Fibroblast of mammary gland (primary cell): ENCODE data around the gene RAD50.
A peak's percentile ranks its signal among the peaks of the same experiment; 100 is the strongest.
"Not testable (repeated sequence)": the region's sequence is repeated elsewhere in the genome, so short reads cannot be mapped to it uniquely, and the experiment has no call there.

Source experiments
- DNase-seq: peaks from one replicate; pipeline ENCODE4 v3.0.0-alpha.2; 2010; ENCODE audit warnings: low read depth
- H3K4me3 ChIP-seq: 2 replicates; pipeline ENCODE4 v1.5.1; 2011; ENCODE audit warnings: low read depth, mild to moderate bottlenecking, low read length, moderate library complexity; ENCODE audit not compliant: control insufficient read depth
- TF ChIP-seq, protein P1 (sequence below): conservative IDR thresholded peaks from 2 replicates; pipeline ENCODE4 v1.5.1; 2011; ENCODE audit warnings: low read depth, low read length, inconsistent platforms; ENCODE audit not compliant: control insufficient read depth, insufficient read depth

Gene RAD50

GRCh38 chr5:132556763-132557477 lies at the start of gene RAD50:
TSS of gene RAD50 (plus strand) at chr5:132556977. CDS start at chr5:132557325, 348 bp downstream.
- TF ChIP-seq, protein P1, sequence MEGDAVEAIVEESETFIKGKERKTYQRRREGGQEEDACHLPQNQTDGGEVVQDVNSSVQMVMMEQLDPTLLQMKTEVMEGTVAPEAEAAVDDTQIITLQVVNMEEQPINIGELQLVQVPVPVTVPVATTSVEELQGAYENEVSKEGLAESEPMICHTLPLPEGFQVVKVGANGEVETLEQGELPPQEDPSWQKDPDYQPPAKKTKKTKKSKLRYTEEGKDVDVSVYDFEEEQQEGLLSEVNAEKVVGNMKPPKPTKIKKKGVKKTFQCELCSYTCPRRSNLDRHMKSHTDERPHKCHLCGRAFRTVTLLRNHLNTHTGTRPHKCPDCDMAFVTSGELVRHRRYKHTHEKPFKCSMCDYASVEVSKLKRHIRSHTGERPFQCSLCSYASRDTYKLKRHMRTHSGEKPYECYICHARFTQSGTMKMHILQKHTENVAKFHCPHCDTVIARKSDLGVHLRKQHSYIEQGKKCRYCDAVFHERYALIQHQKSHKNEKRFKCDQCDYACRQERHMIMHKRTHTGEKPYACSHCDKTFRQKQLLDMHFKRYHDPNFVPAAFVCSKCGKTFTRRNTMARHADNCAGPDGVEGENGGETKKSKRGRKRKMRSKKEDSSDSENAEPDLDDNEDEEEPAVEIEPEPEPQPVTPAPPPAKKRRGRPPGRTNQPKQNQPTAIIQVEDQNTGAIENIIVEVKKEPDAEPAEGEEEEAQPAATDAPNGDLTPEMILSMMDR: no peak

DNA sequence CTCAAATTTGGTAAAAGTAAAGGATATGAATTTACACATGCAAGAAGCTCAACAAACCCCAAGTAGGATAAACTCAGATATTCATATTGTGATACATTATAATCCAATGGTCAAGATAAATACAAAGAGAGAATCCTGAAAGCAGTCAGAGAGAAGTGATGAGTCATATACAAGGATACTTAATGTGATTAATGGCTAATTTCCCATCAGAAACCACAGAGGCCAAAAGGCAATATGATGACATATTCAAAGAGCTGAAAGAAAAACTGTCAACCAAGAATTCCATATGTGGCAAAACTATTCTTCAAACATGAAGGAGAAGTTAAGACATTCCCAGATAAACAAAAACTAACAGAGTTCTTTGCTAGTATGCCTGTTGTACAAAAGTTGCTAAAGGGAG lies 46.7 kb upstream of the RAD50 start:
- peak; percentile 92 for DNase-seq
- TF ChIP-seq, protein P1: no peak
- no peak overlapping the region for H3K4me3 ChIP-seq

More at GRCh38 chr5:132556763-132557477, at the start of gene RAD50:
- peak within 1 kb of the TSS; percentile 86 for H3K4me3 ChIP-seq
- peak; percentile 87 for DNase-seq

DNA sequence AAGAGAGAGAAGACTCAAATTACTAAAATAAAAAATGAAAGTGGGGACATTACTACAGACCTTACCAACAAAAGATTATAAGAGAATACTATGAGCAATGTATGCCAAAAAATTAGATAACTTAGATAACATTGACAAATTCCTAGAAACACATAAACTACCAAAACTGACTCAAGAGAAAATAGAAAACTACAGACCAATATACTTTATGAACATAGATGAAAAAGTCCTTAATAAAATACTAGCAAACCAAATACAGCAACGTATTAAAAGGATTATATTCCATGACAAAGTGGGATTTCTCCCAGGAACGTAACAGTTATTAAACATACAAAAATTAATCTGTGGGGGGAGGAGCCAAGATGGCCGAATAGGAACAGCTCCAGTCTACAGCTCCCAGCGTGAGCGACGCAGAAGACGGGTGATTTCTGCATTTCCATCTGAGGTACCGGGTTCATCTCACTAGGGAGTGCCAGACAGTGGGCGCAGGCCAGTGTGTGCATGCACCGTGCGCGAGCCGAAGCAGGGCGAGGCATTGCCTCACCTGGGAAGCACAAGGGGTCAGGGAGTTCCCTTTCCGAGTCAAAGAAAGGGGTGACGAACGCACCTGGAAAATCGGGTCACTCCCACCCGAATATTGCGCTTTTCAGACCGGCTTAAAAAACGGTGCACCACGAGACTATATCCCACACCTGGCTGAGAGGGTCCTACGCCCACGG lies 43.0 kb upstream of the RAD50 start:
- H3K4me3 ChIP-seq: not testable (repeated sequence)

DNA sequence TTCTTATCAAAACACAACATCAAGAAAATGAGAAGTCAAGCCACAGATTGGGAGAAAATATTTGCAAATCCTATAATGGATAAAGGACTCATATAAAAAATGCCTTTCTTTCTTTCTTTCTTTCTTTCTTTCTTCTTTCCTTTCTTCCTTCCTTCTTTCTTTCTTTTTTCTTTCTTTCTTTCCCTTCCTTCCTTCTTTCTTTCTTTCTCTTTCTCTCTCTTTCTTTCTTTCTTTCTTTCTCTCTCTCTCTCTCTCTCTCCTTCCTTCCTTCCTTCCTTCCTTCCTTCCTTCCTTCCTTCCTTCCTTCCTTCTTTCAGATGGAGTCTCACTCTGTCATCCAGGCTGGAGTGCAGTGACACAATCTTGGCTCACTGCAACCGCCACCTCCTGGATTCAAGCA lies 34.7 kb upstream of the RAD50 start:
- not testable (repeated sequence) for DNase-seq, H3K4me3 ChIP-seq

More for the DNA sequence above, 43.0 kb upstream of the RAD50 start:
- not testable (repeated sequence) for DNase-seq

GRCh38 chr5:132524877-132525276 lies 31.9 kb upstream of the RAD50 start:
- not testable (repeated sequence) for DNase-seq

GRCh38 chr5:132525299-132525724 lies 31.5 kb upstream of the RAD50 start:
- TF ChIP-seq, protein P1: no peak
- DNase-seq: no peak
- H3K4me3 ChIP-seq: no peak overlapping the region

More at GRCh38 chr5:132524877-132525276, 31.9 kb upstream of the RAD50 start:
- H3K4me3 ChIP-seq: not testable (repeated sequence)

GRCh38 chr5:132526290-132526973 lies 30.3 kb upstream of the RAD50 start:
- TF ChIP-seq, protein P1: peak; percentile 80
- peak; percentile 45 for DNase-seq
- no peak overlapping the region for H3K4me3 ChIP-seq

DNA sequence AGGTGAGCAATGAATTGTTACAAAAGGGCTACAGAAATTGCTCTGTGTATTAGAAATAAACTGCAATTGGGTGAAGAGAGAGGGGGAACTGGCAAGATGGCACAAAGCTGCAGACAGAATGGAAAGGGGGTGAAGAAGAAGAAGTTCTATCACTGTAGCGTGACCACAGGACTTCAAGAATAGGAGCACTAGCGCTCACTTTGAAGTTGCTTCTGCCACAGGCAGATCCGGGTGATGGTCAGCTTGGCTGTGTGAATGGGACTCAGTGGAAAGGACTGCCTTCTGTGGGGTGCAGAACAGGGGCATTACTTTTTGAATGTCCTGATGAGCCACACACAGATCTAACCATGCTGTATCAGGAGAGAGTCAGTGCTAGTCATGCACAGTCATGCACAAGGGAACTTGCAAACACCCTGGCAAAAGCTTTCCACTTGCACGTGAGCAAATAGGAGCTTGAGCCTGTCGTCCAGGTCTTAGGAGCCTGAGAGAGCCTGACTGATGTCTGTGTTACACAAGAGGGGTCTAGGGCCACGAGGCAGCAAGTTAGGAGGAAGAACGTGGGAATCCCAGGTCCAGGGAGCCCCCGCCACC lies 29.7 kb upstream of the RAD50 start:
- no peak overlapping the region for H3K4me3 ChIP-seq
- TF ChIP-seq, protein P1: no peak
- DNase-seq: peak; percentile 25
